Esophagus muscularis mucosa (tissue), 4 donors: ENCODE results near the gene MAST4. TPM values are rescaled to one million over a fixed set of nuclear protein-coding genes. Genes with fewer than 3 reads are reported as not detected.

ENCODE experiments used
- DNase-seq: peaks from one replicate; pipeline ENCODE4 v3.0.0-alpha.2; 2017; ENCODE audit errors: extremely low spot score
- H3K27ac ChIP-seq, 4 donors: fragments of 200-600 bp; sonication (generic); replicated peaks in 1 of 4; 1 replicate in 3 of 4; 2 replicates in 1 of 4; pipeline ENCODE4 v1.5.1; 2016 to 2019; ENCODE audit warnings: mild to moderate bottlenecking in 1 of 4
- H3K27me3 ChIP-seq, 4 donors: fragments of 200-600 bp; sonication (generic); one replicate each; pipeline versions ENCODE4 v1.5.1 to v1.6.0; 2016 to 2019
- H3K36me3 ChIP-seq, 4 donors: fragments of 200-600 bp; sonication (generic); one replicate each; pipeline ENCODE4 v1.5.1; 2016 to 2019
- H3K4me1 ChIP-seq, 4 donors: fragments of 200-600 bp; sonication (generic); one replicate each; pipeline ENCODE4 v1.5.1; 2016 to 2019
- H3K4me3 ChIP-seq, 4 donors: fragments of 200-600 bp; sonication (generic); 1 replicate in 2 of 4; 2 replicates in 2 of 4; pipeline ENCODE4 v1.5.1; 2016 to 2019; ENCODE audit warnings: mild to moderate bottlenecking in 4 of 4, moderate library complexity in 1 of 4
- H3K9me3 ChIP-seq, 4 donors: fragments of 200-600 bp; sonication (generic); 1 replicate in 3 of 4; 2 replicates in 1 of 4; pipeline ENCODE4 v1.5.1; 2016 to 2019
- CTCF ChIP-seq, 3 experiments: fragments of 200-600 bp in 2 of 3; fragments of 450-650 bp in 1 of 3; sonication (generic) in 2 of 3; IDR thresholded peaks; one replicate each; pipeline ENCODE4 v1.5.1; 2017 to 2019; ENCODE audit warnings: antibody characterized with exemption in 3 of 3, mild to moderate bottlenecking in 2 of 3, moderate library complexity in 1 of 3
- EP300 ChIP-seq: sonication (generic); formaldehyde crosslinking; IDR thresholded peaks from one replicate; pipeline ENCODE4 v1.6.1; 2017; ENCODE audit warnings: antibody characterized with exemption
- POLR2A ChIP-seq: fragments of 450-650 bp; IDR thresholded peaks from one replicate; pipeline ENCODE4 v1.6.1; 2017; ENCODE audit warnings: antibody characterized with exemption, moderate library complexity, mild to moderate bottlenecking, low read depth
- POLR2AphosphoS5 ChIP-seq, 2 donors: sonication (generic); formaldehyde crosslinking; IDR thresholded peaks; one replicate each; pipeline ENCODE4 v1.6.1; 2017; ENCODE audit warnings: antibody characterized with exemption in 2 of 2
- WGBS: methylation state at CpG from one replicate; pipeline ENCODE4 v1.1.5; 2018; 5-methylcytosine and 5-hydroxymethylcytosine counted together
- intact Hi-C: fragments of 100-400 bp; cut with DNase I; formaldehyde crosslinking; loops from one replicate; pipeline ENCODE4 v1.15.1; 2023
- total RNA-seq, 4 donors: library from RNA; depleted of rRNA; stranded (reverse); fragments of >200 nt; gene quantifications; one replicate each; pipeline versions ENCODE4 v1.1.0 to v1.2.1, GENCODE V29; 2016

Gene MAST4
- total RNA-seq, 4 donors from 2014 or later = 26.2 to 39.7 (median 35.8) TPM

- H3K36me3 ChIP-seq = peaks cover 27 to 91% (median 75%) of the 10 kb centered on the region in 4 donors
- no peak for DNase-seq
- intact Hi-C loops = no loop called here
Observed at GRCh38 chr5:67141644-67142043, 545.5 kb downstream of the MAST4 start.

GRCh38 chr5:67142816-67143215 is 546.6 kb downstream of the MAST4 start:
- no peaks in the 10 kb centered on the region for H3K4me1 ChIP-seq
- H3K4me3 ChIP-seq = no peak overlapping the region
- intact Hi-C loops = no loop called here
- 93% methylated on average over 8 of the region's 8 CpGs for WGBS
- peaks cover 27 to 91% (median 71%) of the 10 kb centered on the region in 4 donors for H3K36me3 ChIP-seq
- H3K27ac ChIP-seq = no peak overlapping the region
- no peaks in the 10 kb centered on the region for H3K9me3 ChIP-seq
- TF ChIP-seq EP300 (no peak), CTCF (IDR thresholded peaks at IDR 0.05) (no peak), POLR2A (no peak), POLR2AphosphoS5 (IDR thresholded peaks at IDR 0.05) (no peak)
- H3K27me3 ChIP-seq = no peaks in the 10 kb centered on the region
- no peak for DNase-seq

More at GRCh38 chr5:67141644-67142043, 545.5 kb downstream of the MAST4 start:
- Histone ChIP-seq H3K27me3 (no peaks in the 10 kb centered on the region), H3K4me1 (no peaks in the 10 kb centered on the region), H3K27ac (no peak overlapping the region), H3K9me3 (no peaks in the 10 kb centered on the region), H3K4me3 (no peak overlapping the region)
- no peak for TF ChIP-seq POLR2A
- no peak for TF ChIP-seq POLR2AphosphoS5 (IDR thresholded peaks at IDR 0.05)
- no peak for TF ChIP-seq EP300
- no peak for TF ChIP-seq CTCF (IDR thresholded peaks at IDR 0.05)

- Histone ChIP-seq H3K9me3 (no peaks in the 10 kb centered on the region), H3K27me3 (no peaks in the 10 kb centered on the region), H3K36me3 (peaks cover 27 to 87% (median 66%) of the 10 kb centered on the region in 4 donors), H3K4me1 (peaks cover 0 to 3% (median 0%) of the 10 kb centered on the region in 4 donors), H3K4me3 (no peak overlapping the region), H3K27ac (no peak overlapping the region)
- intact Hi-C loops = no loop called here
- 96% methylated on average over 2 of the region's 2 CpGs for WGBS
- no peak for DNase-seq
- TF ChIP-seq POLR2A (no peak), CTCF (IDR thresholded peaks at IDR 0.05) (no peak), EP300 (no peak), POLR2AphosphoS5 (IDR thresholded peaks at IDR 0.05) (no peak)
Observed at GRCh38 chr5:67143549-67143948, 547.4 kb downstream of the MAST4 start.

- intact Hi-C loops = no loop called here
- Histone ChIP-seq H3K27ac (no peak overlapping the region), H3K4me1 (peaks cover 0 to 10% (median 2%) of the 10 kb centered on the region in 4 donors), H3K9me3 (no peaks in the 10 kb centered on the region), H3K36me3 (peaks cover 27 to 87% (median 63%) of the 10 kb centered on the region in 4 donors), H3K27me3 (no peaks in the 10 kb centered on the region), H3K4me3 (no peak overlapping the region)
- TF ChIP-seq POLR2A (no peak), EP300 (no peak), CTCF (IDR thresholded peaks at IDR 0.05) (no peak), POLR2AphosphoS5 (IDR thresholded peaks at IDR 0.05) (no peak)
- 89% methylated on average over 2 of the region's 2 CpGs for WGBS
- no peak for DNase-seq
Observed at GRCh38 chr5:67144183-67144639, 548.0 kb downstream of the MAST4 start.

- Histone ChIP-seq H3K27me3 (no peaks in the 10 kb centered on the region), H3K36me3 (peaks cover 36 to 93% (median 64%) of the 10 kb centered on the region in 4 donors), H3K9me3 (no peaks in the 10 kb centered on the region), H3K4me3 (no peak overlapping the region), H3K4me1 (peaks cover 0 to 14% (median 3%) of the 10 kb centered on the region in 4 donors), H3K27ac (no peak overlapping the region)
- WGBS = 94% methylated on average over 1 of the region's 1 CpG
- no peak for TF ChIP-seq CTCF (IDR thresholded peaks at IDR 0.05)
- no peak for TF ChIP-seq POLR2AphosphoS5 (IDR thresholded peaks at IDR 0.05)
- DNase-seq = no peak
- intact Hi-C loops = no loop called here
Observed at GRCh38 chr5:67146574-67146973, 550.4 kb downstream of the MAST4 start.
